Astrocyte (in vitro differentiated cells and primary cell): ENCODE data around the gene IQGAP1.

Experiments used
- CTCF ChIP-seq: IDR thresholded peaks from 2 replicates; pipeline ENCODE4 v1.5.1; 2011; ENCODE audit warnings: low read depth, mild to moderate bottlenecking, inconsistent platforms, low read length, moderate library complexity; ENCODE audit not compliant: insufficient read depth
- EZH2 ChIP-seq: IDR thresholded peaks from 2 replicates; pipeline ENCODE4 v1.6.1; 2012; ENCODE audit warnings: mild to moderate bottlenecking, low read length, inconsistent platforms; ENCODE audit not compliant: insufficient read depth

- TF ChIP-seq EZH2, result no peak
- TF ChIP-seq CTCF, result no peak
Observed at GRCh38 chr15:90375071-90375470, 13.0 kb upstream of the IQGAP1 start.
